ENCODE results near the gene CSNK1D.
"Not testable (repeated sequence)": the region's sequence is repeated elsewhere in the genome, so short reads cannot be mapped to it uniquely, and the experiment has no call there.

Gene CSNK1D

GRCh38 chr17:82195675-82196672 lies 77.5 kb downstream of the CSNK1D start:
- no peak for DNase-seq (ENCODE audit: low read depth in 1 of 2, low spot score in 1 of 2)

- no peak for DNase-seq (ENCODE audit: low read depth in 1 of 2, low spot score in 1 of 2)
Observed at GRCh38 chr17:82194765-82195164, 78.7 kb downstream of the CSNK1D start.

GRCh38 chr17:82193520-82194220 lies 79.8 kb downstream of the CSNK1D start:
- no peak for DNase-seq (ENCODE audit: low read depth in 1 of 2, low spot score in 1 of 2)

GRCh38 chr17:82193050-82193449 lies 80.5 kb downstream of the CSNK1D start:
- DNase-seq (ENCODE audit: low read depth in 1 of 2, low spot score in 1 of 2): not testable (repeated sequence)

Measured in activated T-helper 1 cell treated with anti-CD3 and anti-CD28 coated beads, Interleukin-2, amount 50 U/mL, for 16 hours (primary cell).